ENCODE results near the gene KLK1.

DNA sequence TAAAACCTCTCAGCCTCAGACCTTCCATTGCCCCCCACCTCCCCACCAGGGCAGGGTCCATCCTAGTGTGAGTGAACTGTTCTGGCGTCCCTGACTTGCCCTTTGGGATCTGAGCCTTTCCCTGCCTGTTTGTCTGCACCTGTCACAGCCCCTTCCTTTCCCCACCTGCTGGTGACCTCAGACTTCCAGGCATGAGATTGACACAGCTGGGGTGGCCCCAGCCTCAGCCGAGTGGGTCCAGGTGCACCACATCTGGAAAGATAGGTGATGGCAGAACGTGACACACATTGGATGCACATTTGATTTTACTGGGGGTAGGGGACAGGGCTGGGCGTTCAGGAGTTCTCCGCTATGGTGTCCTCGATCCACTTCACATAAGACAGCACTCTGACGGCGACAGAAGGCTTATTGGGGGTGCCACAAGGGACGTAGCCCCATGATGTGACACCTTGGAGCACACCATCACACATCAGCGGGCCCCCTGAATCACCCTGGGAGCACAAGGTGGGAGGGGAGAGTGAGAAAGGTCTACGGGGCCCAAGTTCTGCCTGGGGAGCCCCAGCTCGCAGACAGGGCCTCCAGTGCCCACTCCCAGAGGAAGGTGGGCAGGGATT lies 4.6 kb downstream of the KLK1 start:
- no peak for TF ChIP-seq TAF1 (IDR thresholded peaks at IDR 0.05; ENCODE audit: low read depth)
- TF ChIP-seq NFIC (IDR thresholded peaks at IDR 0.05): no peak
- no peak for TF ChIP-seq RAD21 (IDR thresholded peaks at IDR 0.05; ENCODE audit: low read depth)
- no peak for TF ChIP-seq EP300 (IDR thresholded peaks at IDR 0.05; ENCODE audit: borderline replicate concordance)
- TF ChIP-seq ZBTB7A (IDR thresholded peaks at IDR 0.05; ENCODE audit: low read depth): no peak
